GM23248 (cell line): ENCODE results near the gene CDC42.

Experiments used
- EZH2 ChIP-seq: fragments of 200-600 bp; sonication (generic); IDR thresholded peaks from 2 replicates; pipeline ENCODE4 v1.6.1; 2018; ENCODE audit warnings: antibody characterized with exemption, mild to moderate bottlenecking; ENCODE audit not compliant: insufficient read depth, poor library complexity, severe bottlenecking
- EZH2phosphoT487 ChIP-seq: fragments of 200-600 bp; sonication (generic); IDR thresholded peaks from 2 replicates; pipeline ENCODE4 v1.6.1; 2018; ENCODE audit warnings: antibody characterized with exemption, moderate library complexity, mild to moderate bottlenecking, low read depth; ENCODE audit not compliant: insufficient read depth

GRCh38 chr1:22077728-22078127, 25.2 kb downstream of the CDC42 start:
- no peak for TF ChIP-seq EZH2phosphoT487
- TF ChIP-seq EZH2: no peak
